Measurements from ENCODE around the gene TLE1. TPM values are rescaled to one million over a fixed set of nuclear protein-coding genes. Genes with fewer than 3 reads are reported as not detected.

The TLE1 gene
- total and polyA plus RNA-seq, 5 donors: 14.8 to 18.4 (median 15.8) TPM

DNA sequence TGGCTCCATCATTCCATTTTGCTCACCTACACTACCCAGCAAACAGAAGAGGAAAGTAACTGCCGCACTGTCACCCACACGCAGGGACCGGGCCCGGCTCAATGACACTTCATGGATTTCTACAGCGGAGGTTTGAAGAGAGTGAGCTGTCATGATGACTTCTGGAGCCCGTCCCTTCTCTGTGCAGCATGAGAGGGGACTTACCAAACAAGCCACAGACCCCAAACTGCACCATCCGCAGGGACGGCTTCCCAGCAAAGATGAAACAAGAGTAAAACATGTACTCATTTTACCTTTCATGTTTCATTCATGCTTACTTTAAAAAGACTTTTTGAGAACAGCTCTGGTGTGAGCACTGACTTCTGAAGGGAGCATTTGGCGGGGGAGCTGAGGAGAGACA, 99.5 kb downstream of the TLE1 start:
- ATAC-seq (no peak), DNase-seq (no peak)
- no peaks in the 10 kb centered on the region for H3K9me3 ChIP-seq (ENCODE audit: control insufficient read depth, low read length)
- intact Hi-C loops (cut with DNase I): no loop called here
- 97% methylated on average over 9 of the region's 9 CpGs for WGBS
- no peaks in the 10 kb centered on the region for H3K27me3 ChIP-seq (ENCODE audit: control insufficient read depth, insufficient read depth)
- H3K4me3 ChIP-seq (ENCODE audit: low read length): no peak overlapping the region
- no peaks in the 10 kb centered on the region for H3K4me1 ChIP-seq (ENCODE audit: control insufficient read depth, insufficient read depth, low read length)
- H3K27ac ChIP-seq (ENCODE audit: low read length): no peak overlapping the region

DNA sequence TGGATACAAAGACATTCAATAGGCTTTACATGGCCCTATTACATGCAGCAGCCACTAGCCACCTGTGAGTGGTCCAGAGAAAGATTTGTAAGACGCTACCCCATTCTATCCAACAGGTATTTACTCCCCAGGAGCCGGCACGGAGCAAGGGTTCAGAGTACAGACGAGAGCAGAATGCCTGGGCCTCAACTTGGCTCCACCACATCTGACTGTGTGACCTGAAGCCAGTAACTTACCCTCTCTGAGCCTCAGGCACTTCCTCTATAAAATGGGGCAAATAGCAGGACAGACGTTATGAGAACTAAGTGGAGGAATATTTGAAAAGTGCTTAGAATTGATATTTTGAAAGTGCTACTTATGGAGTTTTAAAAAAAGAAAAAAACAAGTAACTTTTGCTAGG, 100.0 kb downstream of the TLE1 start:
- Histone ChIP-seq H3K9me3 (ENCODE audit: control insufficient read depth, low read length) (no peaks in the 10 kb centered on the region), H3K27me3 (ENCODE audit: control insufficient read depth, insufficient read depth) (no peaks in the 10 kb centered on the region), H3K27ac (ENCODE audit: low read length) (no peak overlapping the region), H3K4me1 (ENCODE audit: control insufficient read depth, insufficient read depth, low read length) (no peaks in the 10 kb centered on the region), H3K4me3 (ENCODE audit: low read length) (no peak overlapping the region)
- DNase-seq (no peak), ATAC-seq (no peak)
- intact Hi-C loops (cut with DNase I): no loop called here
- WGBS: 87% methylated on average over 5 of the region's 5 CpGs

DNA sequence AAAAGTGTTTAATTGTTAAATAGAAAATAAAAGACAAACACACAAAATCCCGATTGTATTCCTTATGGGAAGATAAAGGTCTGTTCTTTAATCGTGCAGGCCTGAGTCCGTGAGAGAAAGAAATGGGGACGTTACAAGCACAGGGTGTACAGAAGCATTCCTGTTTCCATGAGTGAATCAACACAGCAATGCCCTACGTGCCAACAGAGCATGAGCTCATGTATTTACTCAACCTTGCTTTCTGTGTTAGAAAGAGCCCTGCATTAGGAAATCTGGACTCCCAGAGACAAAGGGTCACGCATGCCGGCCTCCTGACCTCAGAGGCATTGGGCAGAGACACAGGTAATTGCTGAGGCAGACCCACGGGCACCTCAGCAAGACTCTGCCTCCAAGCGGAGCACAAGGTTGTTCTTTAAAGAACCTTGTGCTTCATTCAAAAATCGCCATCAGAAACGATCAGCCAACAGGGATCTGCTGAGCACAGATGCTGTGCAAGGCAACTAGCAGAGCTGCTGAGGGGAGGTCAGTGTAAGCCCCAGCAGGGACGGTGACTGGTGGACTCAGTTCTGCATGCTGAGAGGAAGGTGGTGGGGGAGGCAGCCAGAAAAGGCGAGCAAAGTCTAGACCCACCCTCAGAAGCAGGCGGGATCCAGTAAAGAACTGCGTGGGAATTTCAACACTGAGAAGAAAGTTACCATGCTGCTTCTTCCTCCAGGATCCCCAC, 101.0 kb downstream of the TLE1 start:
- Histone ChIP-seq H3K4me3 (ENCODE audit: low read length) (no peak overlapping the region), H3K9me3 (ENCODE audit: control insufficient read depth, low read length) (no peaks in the 10 kb centered on the region), H3K4me1 (ENCODE audit: control insufficient read depth, insufficient read depth, low read length) (no peaks in the 10 kb centered on the region), H3K27ac (ENCODE audit: low read length) (no peak overlapping the region), H3K27me3 (ENCODE audit: control insufficient read depth, insufficient read depth) (no peaks in the 10 kb centered on the region)
- ATAC-seq (peak; percentile 81 to 95), DNase-seq (peak in 2 of 3 donors; percentile 44 to 60)
- intact Hi-C loops (cut with DNase I): no loop called here
- WGBS: 85% methylated on average over 15 of the region's 15 CpGs

- 93% methylated on average over 1 of the region's 1 CpG for WGBS
- H3K27me3 ChIP-seq (ENCODE audit: control insufficient read depth, insufficient read depth): no peaks in the 10 kb centered on the region
- ATAC-seq: no peak
- H3K4me3 ChIP-seq (ENCODE audit: low read length): no peak overlapping the region
- intact Hi-C loops (cut with DNase I): no loop called here
- no peaks in the 10 kb centered on the region for H3K4me1 ChIP-seq (ENCODE audit: control insufficient read depth, insufficient read depth, low read length)
- DNase-seq: no peak
- no peaks in the 10 kb centered on the region for H3K9me3 ChIP-seq (ENCODE audit: control insufficient read depth, low read length)
- H3K27ac ChIP-seq (ENCODE audit: low read length): no peak overlapping the region
Measured at GRCh38 chr9:81586786-81587185, 102.6 kb downstream of the TLE1 start.

DNA sequence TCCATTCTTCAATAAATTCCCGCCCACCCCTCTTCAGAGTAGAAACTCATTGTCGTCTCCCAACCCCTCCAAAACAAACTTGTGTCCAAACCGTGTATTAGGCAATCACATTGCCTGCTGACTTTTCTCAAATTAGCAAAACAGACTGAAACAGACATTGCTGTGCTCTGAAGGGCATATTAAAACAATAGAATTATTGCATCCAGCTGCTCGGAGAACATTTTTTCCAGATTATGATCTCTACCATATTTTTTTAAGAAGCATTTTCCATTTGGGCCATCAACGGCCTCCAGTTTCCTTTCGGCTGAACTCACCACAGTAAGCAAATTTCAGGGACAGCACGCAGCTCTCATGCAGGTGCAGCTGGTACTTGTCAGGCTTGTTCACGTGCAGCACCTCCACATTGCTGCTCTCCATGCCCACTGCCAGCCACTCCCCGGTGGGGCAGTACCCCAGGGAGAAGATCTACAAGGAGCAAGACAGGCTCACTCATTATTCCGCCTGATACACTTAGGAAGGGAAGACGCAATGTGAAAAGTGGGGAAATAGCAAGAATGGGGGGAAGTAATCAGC, 104.1 kb downstream of the TLE1 start:
- 90% methylated on average over 11 of the region's 11 CpGs for WGBS
- intact Hi-C loops (cut with DNase I): no loop called here

GRCh38 chr9:81584099-81584498, 105.2 kb downstream of the TLE1 start:
- Histone ChIP-seq H3K9me3 (ENCODE audit: control insufficient read depth, low read length) (no peaks in the 10 kb centered on the region), H3K4me3 (ENCODE audit: low read length) (no peak overlapping the region), H3K27ac (ENCODE audit: low read length) (no peak overlapping the region), H3K4me1 (ENCODE audit: control insufficient read depth, insufficient read depth, low read length) (no peaks in the 10 kb centered on the region), H3K27me3 (ENCODE audit: control insufficient read depth, insufficient read depth) (no peaks in the 10 kb centered on the region)
- DNase-seq (no peak), ATAC-seq (no peak)
- intact Hi-C loops (cut with DNase I): no loop called here
- WGBS: 89% methylated on average over 8 of the region's 8 CpGs

More for the DNA sequence above, 104.1 kb downstream of the TLE1 start:
- Histone ChIP-seq H3K4me3 (ENCODE audit: low read length) (no peak overlapping the region), H3K9me3 (ENCODE audit: control insufficient read depth, low read length) (no peaks in the 10 kb centered on the region), H3K4me1 (ENCODE audit: control insufficient read depth, insufficient read depth, low read length) (no peaks in the 10 kb centered on the region), H3K27ac (ENCODE audit: low read length) (no peak overlapping the region), H3K27me3 (ENCODE audit: control insufficient read depth, insufficient read depth) (no peaks in the 10 kb centered on the region)
- DNase-seq (no peak), ATAC-seq (no peak)

GRCh38 chr9:81581986-81582385, 107.4 kb downstream of the TLE1 start:
- no peak for ATAC-seq
- intact Hi-C loops (cut with DNase I): no loop called here
- no peak for DNase-seq
- WGBS: 84% methylated on average over 3 of the region's 3 CpGs
- Histone ChIP-seq H3K27me3 (ENCODE audit: control insufficient read depth, insufficient read depth) (no peaks in the 10 kb centered on the region), H3K4me1 (ENCODE audit: control insufficient read depth, insufficient read depth, low read length) (no peaks in the 10 kb centered on the region), H3K4me3 (ENCODE audit: low read length) (no peak overlapping the region), H3K9me3 (ENCODE audit: control insufficient read depth, low read length) (no peaks in the 10 kb centered on the region), H3K27ac (ENCODE audit: low read length) (no peak overlapping the region)

- Histone ChIP-seq H3K27ac (ENCODE audit: low read length) (no peak overlapping the region), H3K9me3 (ENCODE audit: control insufficient read depth, low read length) (no peaks in the 10 kb centered on the region), H3K27me3 (ENCODE audit: control insufficient read depth, insufficient read depth) (no peaks in the 10 kb centered on the region), H3K4me1 (ENCODE audit: control insufficient read depth, insufficient read depth, low read length) (no peaks in the 10 kb centered on the region), H3K4me3 (ENCODE audit: low read length) (no peak overlapping the region)
- DNase-seq: no peak
- intact Hi-C loops (cut with DNase I): no loop called here
- no peak for ATAC-seq
- WGBS: 74% methylated on average over 4 of the region's 4 CpGs
Measured at GRCh38 chr9:81579381-81579780, 110.0 kb downstream of the TLE1 start.

DNA sequence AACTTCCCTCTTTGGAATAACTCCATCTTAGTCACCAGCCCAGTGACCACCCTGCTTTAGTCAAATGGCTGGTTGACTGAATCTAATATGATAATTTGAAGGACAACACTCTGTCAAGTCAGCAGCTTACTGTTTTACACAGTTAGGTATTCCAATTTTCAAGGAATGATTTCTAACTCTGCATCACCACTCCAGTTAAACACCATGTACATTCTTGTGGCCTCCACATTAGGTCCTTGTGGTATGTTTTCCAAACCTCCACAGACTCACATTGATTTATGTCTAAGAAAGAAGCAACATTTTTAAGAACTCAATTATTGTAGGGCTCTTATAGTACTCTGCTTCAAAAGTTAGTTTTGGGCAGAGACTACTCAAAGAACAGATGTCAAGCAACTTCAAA, 110.7 kb downstream of the TLE1 start:
- no peaks in the 10 kb centered on the region for H3K4me1 ChIP-seq (ENCODE audit: control insufficient read depth, insufficient read depth, low read length)
- intact Hi-C loops (cut with DNase I): no loop called here

GRCh38 chr9:81575956-81576355, 113.4 kb downstream of the TLE1 start:
- ATAC-seq (no peak), DNase-seq (no peak)
- H3K27me3 ChIP-seq (ENCODE audit: control insufficient read depth, insufficient read depth): no peaks in the 10 kb centered on the region
- H3K27ac ChIP-seq (ENCODE audit: low read length): no peak overlapping the region
- intact Hi-C loops (cut with DNase I): no loop called here
- H3K4me3 ChIP-seq (ENCODE audit: low read length): no peak overlapping the region
- H3K4me1 ChIP-seq (ENCODE audit: control insufficient read depth, insufficient read depth, low read length): no peaks in the 10 kb centered on the region
- 52% methylated on average over 2 of the region's 2 CpGs for WGBS
- H3K9me3 ChIP-seq (ENCODE audit: control insufficient read depth, low read length): no peaks in the 10 kb centered on the region

More for the DNA sequence above, 110.7 kb downstream of the TLE1 start:
- Histone ChIP-seq H3K9me3 (ENCODE audit: control insufficient read depth, low read length) (no peaks in the 10 kb centered on the region), H3K4me3 (ENCODE audit: low read length) (no peak overlapping the region), H3K27ac (ENCODE audit: low read length) (no peak overlapping the region), H3K27me3 (ENCODE audit: control insufficient read depth, insufficient read depth) (no peaks in the 10 kb centered on the region)
- ATAC-seq (no peak), DNase-seq (no peak)

GRCh38 chr9:81574405-81574804, 114.9 kb downstream of the TLE1 start:
- intact Hi-C loops (cut with DNase I): no loop called here
- Histone ChIP-seq H3K27ac (ENCODE audit: low read length) (no peak overlapping the region), H3K27me3 (ENCODE audit: control insufficient read depth, insufficient read depth) (no peaks in the 10 kb centered on the region), H3K9me3 (ENCODE audit: control insufficient read depth, low read length) (no peaks in the 10 kb centered on the region), H3K4me3 (ENCODE audit: low read length) (no peak overlapping the region), H3K4me1 (ENCODE audit: control insufficient read depth, insufficient read depth, low read length) (no peaks in the 10 kb centered on the region)
- WGBS: 87% methylated on average over 2 of the region's 2 CpGs
- DNase-seq (no peak), ATAC-seq (no peak)
